ENCODE data around the gene C1orf210.

DNA sequence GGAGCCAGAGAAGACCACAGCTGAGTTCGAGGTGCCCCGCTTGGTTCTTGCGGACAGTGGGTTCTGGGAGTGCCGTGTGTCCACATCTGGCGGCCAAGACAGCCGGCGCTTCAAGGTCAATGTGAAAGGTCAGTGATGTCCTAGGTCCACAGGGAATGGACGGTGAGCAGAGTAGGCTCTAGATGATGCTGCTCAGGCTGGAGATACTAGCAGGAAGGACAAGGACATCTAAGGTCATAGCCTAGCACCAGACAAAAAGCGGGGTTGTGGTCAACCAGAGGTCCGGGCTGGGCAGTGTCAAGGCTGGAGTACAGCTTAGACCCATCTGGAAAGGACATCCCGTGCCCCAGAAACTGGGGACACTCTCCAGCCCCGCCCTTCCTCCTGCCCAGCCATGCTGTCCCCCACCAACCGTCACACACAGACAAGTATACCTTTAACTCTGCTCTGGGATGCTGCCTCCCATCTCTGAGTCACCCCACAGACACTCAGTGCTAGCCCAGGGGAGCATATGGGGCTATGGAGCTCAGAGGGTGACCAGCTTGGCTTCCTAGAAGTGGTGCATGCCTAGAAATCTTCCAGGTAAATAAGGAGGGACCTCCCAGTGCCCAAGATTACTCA, 24.1 kb upstream of the C1orf210 start:
- TF ChIP-seq CTCF (IDR thresholded peaks at IDR 0.05; ENCODE audit: low read depth, low read length) (no peak), EZH2phosphoT487 (IDR thresholded peaks at IDR 0.05; ENCODE audit: low read depth) (no peak)
